Measurements from ENCODE around the gene SHCBP1L.
"Not testable (repeated sequence)": the region's sequence is repeated elsewhere in the genome, so short reads cannot be mapped to it uniquely, and the experiment has no call there.

Gene SHCBP1L

GRCh38 chr1:182962554-182963115, 9.7 kb upstream of the SHCBP1L start:
- DNase-seq: peak; percentile 43

DNA sequence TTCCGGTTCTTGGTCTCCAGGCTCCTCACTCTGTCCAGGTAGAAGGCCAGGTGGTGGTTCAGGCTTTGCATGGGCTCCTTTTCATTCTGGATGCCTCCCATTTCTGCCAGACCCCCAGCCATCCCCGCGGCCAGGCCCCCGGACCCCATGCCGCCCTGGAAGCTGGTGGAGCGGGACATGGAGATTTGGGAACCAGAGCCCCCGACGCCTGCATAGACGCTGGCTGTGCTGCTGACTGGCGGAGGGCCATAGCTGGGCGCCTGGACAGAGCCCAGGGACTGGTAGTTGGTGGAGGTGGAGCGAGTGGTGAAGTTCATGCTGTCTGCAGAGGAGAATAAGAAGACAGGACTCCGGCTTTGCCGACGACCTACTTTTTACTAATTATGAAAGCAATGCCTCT, 7.1 kb upstream of the SHCBP1L start:
- DNase-seq: no peak

- DNase-seq: no peak
These were observed 5.0 kb upstream of the SHCBP1L start for GRCh38 chr1:182957902-182958395.

GRCh38 chr1:182956708-182957365, 3.9 kb upstream of the SHCBP1L start:
- no peak for DNase-seq

DNA sequence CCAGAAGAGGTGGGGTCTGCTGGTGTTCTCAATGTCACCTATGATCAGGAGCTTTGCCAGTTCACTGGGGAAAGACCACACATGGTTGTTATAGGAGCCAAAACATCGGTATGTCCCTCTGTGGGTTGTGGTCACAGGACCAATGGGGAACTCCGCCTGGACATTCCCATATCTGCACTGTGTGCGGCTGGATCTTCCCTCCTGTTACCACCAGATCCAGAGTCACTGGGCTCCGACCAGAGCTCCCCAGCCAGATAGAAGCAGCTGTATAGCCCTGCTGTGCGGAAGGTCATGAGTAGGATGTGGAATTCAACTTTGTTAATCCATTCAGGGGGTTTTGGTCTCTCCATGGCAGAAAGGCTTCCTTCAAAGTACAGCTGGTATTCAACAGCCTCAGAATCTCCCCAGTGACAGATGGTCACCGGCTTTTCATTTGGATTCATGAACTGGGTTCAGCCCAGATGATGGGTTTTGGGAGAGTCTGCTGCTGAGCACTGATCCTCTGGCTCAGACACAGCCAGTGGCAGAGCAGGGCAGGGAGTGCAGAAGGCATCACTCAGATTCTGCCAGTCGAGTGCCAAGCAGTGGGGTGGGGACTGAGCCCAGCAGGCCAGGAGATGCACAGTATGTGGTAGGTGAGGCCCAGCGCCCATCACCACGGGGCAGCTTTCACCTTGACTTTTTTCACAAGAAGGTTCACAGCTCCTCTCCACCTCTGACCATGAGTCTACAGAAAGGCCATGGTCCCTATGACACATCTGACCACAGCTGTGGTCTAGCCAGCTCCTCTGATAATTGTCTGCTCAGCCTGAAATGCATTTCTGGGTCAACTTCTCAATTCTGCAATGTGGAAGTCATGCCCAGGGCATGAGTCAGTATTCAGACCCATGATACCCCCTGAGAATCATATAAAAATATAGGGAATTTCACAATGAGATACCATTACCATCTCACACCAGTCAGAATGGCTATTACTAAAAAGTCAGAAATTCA, 2.9 kb upstream of the SHCBP1L start:
- peak; percentile 43 for DNase-seq

DNA sequence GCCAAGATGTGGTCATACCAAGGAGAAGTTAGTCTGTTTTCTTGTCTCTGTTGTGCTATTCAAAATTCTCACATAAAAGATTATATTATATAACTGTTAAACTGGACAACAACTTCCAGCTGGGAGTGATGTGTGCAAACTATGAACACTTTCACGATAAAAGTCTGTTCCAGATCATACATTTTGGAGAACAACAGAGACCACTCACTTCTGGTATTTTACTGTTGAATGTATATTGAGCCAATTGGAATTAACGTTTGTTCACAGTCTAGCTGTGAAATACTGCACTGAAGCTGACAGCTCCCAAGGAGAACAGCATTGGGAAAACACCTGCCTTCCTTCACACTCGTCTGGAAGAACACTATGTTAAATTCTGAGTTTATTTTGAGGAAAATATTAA, 860 bp upstream of the SHCBP1L start:
- DNase-seq: no peak

- DNase-seq: not testable (repeated sequence)
These were observed 9.6 kb downstream of the SHCBP1L start for GRCh38 chr1:182943336-182943735.

DNA sequence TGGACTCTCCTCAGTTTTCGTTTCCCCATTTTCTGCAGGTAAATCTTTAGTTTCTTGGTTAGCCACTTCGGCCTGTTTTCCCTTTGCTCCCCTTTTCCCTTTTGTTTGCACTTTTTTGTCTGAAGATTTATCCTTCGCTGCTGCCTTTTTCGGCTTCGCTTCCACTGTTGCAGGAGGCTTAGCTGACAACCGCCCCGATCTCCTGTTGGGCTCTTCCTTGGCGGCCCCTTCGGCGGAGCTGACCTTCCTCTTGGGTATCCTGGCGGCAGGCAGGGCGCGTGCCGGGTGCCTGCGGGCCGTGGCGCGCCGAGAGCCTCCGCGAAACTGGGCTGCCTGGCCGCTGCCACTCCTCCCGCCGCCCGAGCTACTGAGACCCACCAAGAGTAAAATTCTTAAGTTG, 10.8 kb downstream of the SHCBP1L start:
- DNase-seq: not testable (repeated sequence)

- DNase-seq: no peak
These were observed 13.6 kb downstream of the SHCBP1L start for GRCh38 chr1:182939413-182939812.

- DNase-seq: no peak
These were observed 17.2 kb downstream of the SHCBP1L start for GRCh38 chr1:182935716-182936115.

GRCh38 chr1:182930985-182931384, 22.0 kb downstream of the SHCBP1L start:
- DNase-seq: no peak

DNA sequence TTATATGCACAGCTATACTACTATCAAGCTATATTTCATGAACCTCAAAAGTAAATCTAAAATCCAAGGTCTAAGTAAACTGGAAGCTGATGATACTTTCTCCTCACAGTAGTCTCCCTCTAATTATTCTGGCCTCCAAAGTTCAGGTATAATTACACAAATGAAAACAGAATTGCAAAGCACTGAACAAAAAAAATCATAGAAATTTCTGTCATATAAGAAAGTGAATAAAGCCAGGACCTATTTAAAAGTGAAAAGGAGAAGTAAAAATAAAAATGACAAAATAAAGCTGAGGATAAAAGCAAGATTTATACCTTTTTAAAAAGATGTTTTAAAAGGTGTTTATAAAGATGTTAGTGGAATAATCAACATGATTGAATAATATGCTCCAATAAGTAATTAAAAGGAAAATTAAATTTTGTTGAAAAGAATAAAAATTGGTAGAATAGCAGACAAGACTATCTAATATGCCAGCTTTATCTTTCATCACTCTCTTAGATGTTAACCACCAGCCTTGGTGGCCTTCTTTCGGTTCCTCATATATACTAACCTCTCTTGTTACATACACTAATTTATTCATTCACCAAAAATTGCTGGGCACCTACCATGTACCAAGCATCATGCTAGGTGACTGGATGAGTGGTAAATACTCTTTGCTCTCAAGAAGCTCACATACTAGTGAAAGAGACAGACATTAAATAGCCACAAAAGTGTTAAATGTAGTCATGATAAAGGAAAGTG, 25.1 kb downstream of the SHCBP1L start:
- no peak for DNase-seq

- DNase-seq: no peak
These were observed 27.3 kb downstream of the SHCBP1L start for GRCh38 chr1:182925661-182926060.

DNA sequence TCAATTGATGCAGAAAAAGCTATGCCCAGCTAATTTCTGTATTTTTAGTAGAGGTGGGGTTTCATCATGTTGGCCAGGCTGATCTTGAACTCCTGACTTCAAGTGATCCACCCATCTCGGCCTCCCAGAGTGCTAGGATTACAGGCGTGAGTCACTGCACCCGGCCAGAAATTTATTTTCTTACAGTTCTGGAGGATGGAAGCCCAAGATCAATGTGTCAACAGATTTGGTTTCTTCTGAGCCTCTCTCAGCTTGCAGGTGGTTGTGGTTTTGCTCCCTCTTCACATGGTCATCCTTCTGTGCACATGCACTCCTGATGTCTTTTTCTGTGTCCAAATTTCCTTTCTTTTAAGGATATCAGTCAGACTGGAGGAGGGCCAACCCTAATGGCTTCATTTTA, 35.6 kb downstream of the SHCBP1L start:
- no peak for DNase-seq

DNA sequence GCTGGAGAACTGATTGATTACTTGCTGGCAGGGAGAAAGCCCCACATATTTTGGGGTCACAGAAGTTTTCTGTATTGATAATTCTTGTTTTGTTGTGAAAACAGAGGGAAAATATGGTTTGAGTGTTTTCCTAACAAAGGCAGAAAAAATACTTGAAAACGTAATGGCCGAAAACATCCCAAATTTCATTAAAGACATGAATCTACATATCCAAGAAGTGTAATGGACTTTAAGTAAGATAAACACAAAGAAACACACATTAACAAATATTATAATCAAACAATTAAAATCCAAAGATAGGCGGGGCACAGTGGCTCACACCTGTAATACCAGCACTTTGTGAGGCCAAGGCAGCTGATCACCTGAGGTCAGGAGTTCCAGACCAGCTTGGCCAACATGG, 39.6 kb downstream of the SHCBP1L start:
- no peak for DNase-seq

DNA sequence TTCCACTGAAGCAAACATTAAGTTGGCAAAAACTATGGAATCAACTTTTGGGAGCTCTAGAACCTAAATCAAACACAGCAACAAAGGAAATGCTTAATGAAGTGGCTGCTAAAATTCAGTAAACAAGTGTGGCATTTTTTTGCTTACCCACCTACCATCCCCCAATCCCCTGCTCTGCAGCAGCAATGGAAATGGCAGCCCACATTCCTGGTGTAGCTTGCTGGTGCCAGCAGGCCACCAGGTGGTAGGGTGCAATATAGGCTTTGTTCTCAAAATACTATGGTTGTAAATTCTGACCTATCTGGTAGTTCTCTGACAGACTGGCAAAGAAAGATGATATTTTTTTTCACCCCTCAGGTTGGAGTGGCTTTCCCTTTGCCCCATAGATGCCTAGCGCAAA, 42.8 kb downstream of the SHCBP1L start:
- no peak for DNase-seq

- no peak for DNase-seq
These were observed 43.4 kb downstream of the SHCBP1L start for GRCh38 chr1:182909578-182909977.

DNA sequence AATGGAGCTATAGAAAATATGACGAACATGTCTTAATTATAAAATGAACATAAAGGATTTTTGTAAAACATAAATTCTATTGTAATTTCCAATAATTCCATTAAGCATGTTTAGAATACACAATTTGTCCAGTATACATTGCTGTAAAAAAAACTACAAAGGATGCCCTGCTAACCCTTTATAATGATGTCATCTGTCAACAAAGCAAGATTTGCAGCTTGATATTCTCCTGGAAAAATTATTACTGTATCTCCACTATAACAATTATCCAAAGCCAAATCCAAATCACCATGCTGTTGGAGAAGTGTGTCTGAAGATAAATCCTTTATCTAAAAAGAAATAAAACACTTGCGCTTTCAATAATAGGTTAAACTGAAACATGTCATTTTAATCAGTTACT, 47.6 kb downstream of the SHCBP1L start:
- no peak for DNase-seq

GRCh38 chr1:182901946-182902345, 51.0 kb downstream of the SHCBP1L start:
- not testable (repeated sequence) for DNase-seq

GRCh38 chr1:182897696-182898095, 55.3 kb downstream of the SHCBP1L start:
- DNase-seq: no peak

DNA sequence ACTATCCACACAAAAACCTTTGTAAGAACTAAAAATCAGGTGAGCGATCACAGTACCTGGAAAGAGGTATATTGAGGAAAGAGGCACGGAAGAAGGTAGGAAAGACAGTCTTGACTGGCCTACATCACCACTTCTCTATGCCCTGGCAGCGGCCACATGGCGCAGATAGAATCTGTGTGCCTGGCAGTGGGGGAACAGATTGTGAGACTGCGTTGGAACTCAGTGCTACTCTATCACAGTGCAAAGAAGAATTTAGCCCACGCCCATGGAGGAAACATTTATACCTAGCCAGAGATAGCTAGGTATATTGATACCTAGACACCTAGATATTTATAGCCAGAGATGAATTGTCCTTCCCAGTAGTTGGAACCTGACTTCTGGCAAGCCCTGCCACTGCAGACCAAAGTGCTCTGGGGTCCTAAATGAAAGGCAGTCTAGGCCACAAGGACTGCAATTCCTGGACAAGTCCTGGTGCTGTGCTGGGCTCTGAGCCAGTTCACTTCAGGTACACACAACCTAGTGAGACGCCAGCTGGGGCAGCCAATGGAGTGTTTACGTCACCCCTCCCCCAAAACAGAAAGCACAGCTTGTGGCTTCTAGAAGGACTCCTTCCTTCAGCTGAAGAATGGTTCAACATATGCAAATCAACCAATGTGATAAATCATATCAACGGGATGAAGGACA, 61.9 kb downstream of the SHCBP1L start:
- DNase-seq: no peak

DNA sequence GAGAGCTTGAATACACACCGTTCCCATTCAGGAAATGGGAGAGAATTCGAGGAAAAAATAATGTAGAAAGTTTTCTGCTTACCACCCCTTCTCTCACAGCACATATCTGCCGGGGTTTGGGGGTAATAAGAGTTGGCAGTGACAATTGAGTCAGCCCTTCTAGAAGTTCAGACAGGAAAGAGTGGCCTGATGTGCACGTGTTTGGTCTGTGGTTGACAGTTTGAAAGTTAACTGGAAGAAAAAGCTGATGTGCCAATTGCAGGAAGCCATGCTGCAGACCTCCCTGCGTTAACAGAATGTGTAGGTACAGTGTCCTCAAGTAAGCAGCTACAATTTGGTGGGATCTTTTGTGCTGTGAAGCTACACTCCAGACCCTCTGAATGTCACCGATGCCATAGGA, 63.0 kb downstream of the SHCBP1L start:
- DNase-seq: peak; percentile 34
